ENCODE measurements around the gene AFF3. TPM values are rescaled to one million over a fixed set of nuclear protein-coding genes. Genes with fewer than 3 reads are reported as not detected.

Gene AFF3
- total RNA-seq, 2 donors from 2014 or later, result 9.9 to 20.1 TPM

- no peak for TF ChIP-seq CTCF (IDR thresholded peaks at IDR 0.05)
- Histone ChIP-seq H3K4me3 (no peak overlapping the region), H3K27ac (no peak overlapping the region), H3K27me3 (replicated peaks; ENCODE audit: insufficient read depth) (no peaks in the 10 kb centered on the region), H3K36me3 (no peaks in the 10 kb centered on the region), H3K9me3 (no peaks in the 10 kb centered on the region), H3K4me1 (ENCODE audit: control insufficient read depth in 1 of 2, low read depth in 2 of 2) (no peaks in the 10 kb centered on the region)
- ATAC-seq (ENCODE audit: insufficient number of reproducible peaks, low FRiP score, low read depth) (no peak), DNase-seq (ENCODE audit: low spot score) (no peak)
These were observed 227.2 kb downstream of the AFF3 start for GRCh38 chr2:99915108-99915675.

GRCh38 chr2:99911736-99912135 is 230.7 kb downstream of the AFF3 start:
- ATAC-seq (ENCODE audit: insufficient number of reproducible peaks, low FRiP score, low read depth) (no peak), DNase-seq (ENCODE audit: low spot score) (no peak)
- TF ChIP-seq CTCF (IDR thresholded peaks at IDR 0.05), result no peak
- H3K4me3 ChIP-seq, result no peak overlapping the region
- H3K27ac ChIP-seq, result no peak overlapping the region
- no peaks in the 10 kb centered on the region for H3K27me3 ChIP-seq (replicated peaks; ENCODE audit: insufficient read depth)
- no peaks in the 10 kb centered on the region for H3K36me3 ChIP-seq
- H3K9me3 ChIP-seq, result no peaks in the 10 kb centered on the region
- no peaks in the 10 kb centered on the region for H3K4me1 ChIP-seq (ENCODE audit: control insufficient read depth in 1 of 2, low read depth in 2 of 2)

- DNase-seq (ENCODE audit: low spot score) (no peak), ATAC-seq (ENCODE audit: insufficient number of reproducible peaks, low FRiP score, low read depth) (no peak)
- Histone ChIP-seq H3K36me3 (no peaks in the 10 kb centered on the region), H3K27ac (no peak overlapping the region), H3K27me3 (replicated peaks; ENCODE audit: insufficient read depth) (no peaks in the 10 kb centered on the region), H3K4me1 (ENCODE audit: control insufficient read depth in 1 of 2, low read depth in 2 of 2) (no peaks in the 10 kb centered on the region), H3K9me3 (no peaks in the 10 kb centered on the region), H3K4me3 (no peak overlapping the region)
- TF ChIP-seq CTCF (IDR thresholded peaks at IDR 0.05), result no peak
These were observed 231.5 kb downstream of the AFF3 start for GRCh38 chr2:99910902-99911301.

- ATAC-seq (ENCODE audit: insufficient number of reproducible peaks, low FRiP score, low read depth) (no peak), DNase-seq (ENCODE audit: low spot score) (no peak)
- H3K4me3 ChIP-seq, result no peak overlapping the region
- H3K9me3 ChIP-seq, result no peaks in the 10 kb centered on the region
- H3K27ac ChIP-seq, result no peak overlapping the region
- no peaks in the 10 kb centered on the region for H3K27me3 ChIP-seq (replicated peaks; ENCODE audit: insufficient read depth)
- no peak for TF ChIP-seq CTCF (IDR thresholded peaks at IDR 0.05)
- H3K4me1 ChIP-seq (ENCODE audit: control insufficient read depth in 1 of 2, low read depth in 2 of 2), result no peaks in the 10 kb centered on the region
- no peaks in the 10 kb centered on the region for H3K36me3 ChIP-seq
These were observed 236.8 kb downstream of the AFF3 start for GRCh38 chr2:99905636-99906035.

GRCh38 chr2:99905025-99905424 is 237.4 kb downstream of the AFF3 start:
- Histone ChIP-seq H3K27ac (no peak overlapping the region), H3K4me3 (no peak overlapping the region), H3K4me1 (ENCODE audit: control insufficient read depth in 1 of 2, low read depth in 2 of 2) (no peaks in the 10 kb centered on the region), H3K36me3 (no peaks in the 10 kb centered on the region), H3K9me3 (no peaks in the 10 kb centered on the region), H3K27me3 (replicated peaks; ENCODE audit: insufficient read depth) (no peaks in the 10 kb centered on the region)
- no peak for ATAC-seq (ENCODE audit: insufficient number of reproducible peaks, low FRiP score, low read depth)
- no peak for DNase-seq (ENCODE audit: low spot score)
- no peak for TF ChIP-seq CTCF (IDR thresholded peaks at IDR 0.05)
